Glutamatergic neuron (in vitro differentiated cells): ENCODE results near the gene SET. TPM values are rescaled to one million over a fixed set of nuclear protein-coding genes. Genes with fewer than 3 reads are reported as not detected.
A peak's percentile ranks its signal among the peaks of the same experiment; 100 is the strongest.

Source experiments
- DNase-seq: peaks from one replicate; pipeline ENCODE4 v3.0.0; 2022
- H3K27ac Mint-ChIP-seq: one replicate; pipeline ENCODE4 v1.8.0; 2020; ENCODE audit warnings: mild to moderate bottlenecking, mixed read lengths, inconsistent platforms; ENCODE audit not compliant: unreplicated experiment
- H3K27me3 Mint-ChIP-seq: one replicate; pipeline ENCODE4 v1.8.0; 2020; ENCODE audit warnings: mild to moderate bottlenecking, moderate library complexity, mixed read lengths, inconsistent platforms; ENCODE audit not compliant: unreplicated experiment
- H3K36me3 Mint-ChIP-seq: one replicate; pipeline ENCODE4 v1.8.0; 2020; ENCODE audit warnings: mild to moderate bottlenecking, mixed read lengths, inconsistent platforms; ENCODE audit not compliant: unreplicated experiment
- H3K4me1 Mint-ChIP-seq: one replicate; pipeline ENCODE4 v1.8.0; 2020; ENCODE audit warnings: mild to moderate bottlenecking, low read depth, mixed read lengths, inconsistent platforms; ENCODE audit not compliant: unreplicated experiment
- H3K4me3 Mint-ChIP-seq: one replicate; pipeline ENCODE4 v1.8.0; 2020; ENCODE audit warnings: mild to moderate bottlenecking, mixed read lengths, inconsistent platforms; ENCODE audit not compliant: unreplicated experiment
- H3K9me3 Mint-ChIP-seq: one replicate; pipeline ENCODE4 v1.8.0; 2020; ENCODE audit warnings: mild to moderate bottlenecking, moderate library complexity, mixed read lengths, inconsistent platforms; ENCODE audit not compliant: unreplicated experiment
- total RNA-seq: library from RNA; stranded (reverse); fragmentation: NEBNext Ultra II Directional; extraction: Animal tissue kit (Norgen Biotek cat#: 25700); gene quantifications from one replicate; pipeline ENCODE4 v1.2.1, GENCODE V29; 2021; ENCODE audit not compliant: unreplicated experiment
- TF ChIP-seq, protein P1 (sequence below): fragments of 200-600 bp; sonication (generic); IDR thresholded peaks from one replicate; pipeline ENCODE4 v1.5.0; 2021; ENCODE audit not compliant: partially characterized antibody, unreplicated experiment

Gene SET
- total RNA-seq, 1 donor from 2014 or later: 387 TPM

GRCh38 chr9:128722380-128723351, 33.6 kb downstream of the SET start:
- no peaks in the 10 kb centered on the region for H3K36me3 Mint-ChIP-seq
- H3K27me3 Mint-ChIP-seq: peaks cover 7% of the 10 kb centered on the region
- no peaks in the 10 kb centered on the region for H3K4me1 Mint-ChIP-seq
- H3K27ac Mint-ChIP-seq: no peak overlapping the region
- TF ChIP-seq, protein P1, sequence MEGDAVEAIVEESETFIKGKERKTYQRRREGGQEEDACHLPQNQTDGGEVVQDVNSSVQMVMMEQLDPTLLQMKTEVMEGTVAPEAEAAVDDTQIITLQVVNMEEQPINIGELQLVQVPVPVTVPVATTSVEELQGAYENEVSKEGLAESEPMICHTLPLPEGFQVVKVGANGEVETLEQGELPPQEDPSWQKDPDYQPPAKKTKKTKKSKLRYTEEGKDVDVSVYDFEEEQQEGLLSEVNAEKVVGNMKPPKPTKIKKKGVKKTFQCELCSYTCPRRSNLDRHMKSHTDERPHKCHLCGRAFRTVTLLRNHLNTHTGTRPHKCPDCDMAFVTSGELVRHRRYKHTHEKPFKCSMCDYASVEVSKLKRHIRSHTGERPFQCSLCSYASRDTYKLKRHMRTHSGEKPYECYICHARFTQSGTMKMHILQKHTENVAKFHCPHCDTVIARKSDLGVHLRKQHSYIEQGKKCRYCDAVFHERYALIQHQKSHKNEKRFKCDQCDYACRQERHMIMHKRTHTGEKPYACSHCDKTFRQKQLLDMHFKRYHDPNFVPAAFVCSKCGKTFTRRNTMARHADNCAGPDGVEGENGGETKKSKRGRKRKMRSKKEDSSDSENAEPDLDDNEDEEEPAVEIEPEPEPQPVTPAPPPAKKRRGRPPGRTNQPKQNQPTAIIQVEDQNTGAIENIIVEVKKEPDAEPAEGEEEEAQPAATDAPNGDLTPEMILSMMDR: no peak
- DNase-seq: no peak
- peak overlapping the region; percentile 30 for H3K4me3 Mint-ChIP-seq
- peaks cover 4% of the 10 kb centered on the region for H3K9me3 Mint-ChIP-seq

DNA sequence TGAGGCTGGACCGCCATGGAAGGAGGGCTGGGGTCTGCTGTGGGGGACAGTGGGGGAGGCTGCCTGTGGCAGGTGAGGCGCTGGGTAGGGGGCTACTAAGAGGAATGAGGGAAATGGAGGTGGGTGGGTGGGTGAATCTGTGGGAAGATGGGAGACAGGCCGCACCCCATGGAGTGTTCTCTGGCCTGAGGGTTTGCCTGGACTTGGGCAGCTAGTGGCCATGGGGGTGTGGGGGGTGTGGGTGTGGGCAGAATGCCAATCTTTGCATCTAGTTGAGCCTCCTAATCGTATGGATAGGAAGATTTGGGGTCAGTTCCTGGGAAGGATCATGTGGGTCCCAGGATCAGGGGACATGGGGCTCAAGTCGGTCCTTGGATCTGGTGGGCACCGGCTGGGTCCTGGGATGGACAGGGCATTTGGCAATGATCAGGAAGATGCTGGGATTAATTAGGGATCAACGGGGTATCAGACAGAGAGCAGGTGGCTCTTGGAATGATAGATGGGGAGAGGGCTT, 34.4 kb downstream of the SET start:
- H3K27me3 Mint-ChIP-seq: peaks cover 7% of the 10 kb centered on the region
- H3K4me3 Mint-ChIP-seq: peak overlapping the region; percentile 89
- no peaks in the 10 kb centered on the region for H3K4me1 Mint-ChIP-seq
- TF ChIP-seq, protein P1: no peak
- H3K36me3 Mint-ChIP-seq: no peaks in the 10 kb centered on the region
- H3K27ac Mint-ChIP-seq: peak overlapping the region; percentile 24
- no peak for DNase-seq
- peaks cover 4% of the 10 kb centered on the region for H3K9me3 Mint-ChIP-seq

DNA sequence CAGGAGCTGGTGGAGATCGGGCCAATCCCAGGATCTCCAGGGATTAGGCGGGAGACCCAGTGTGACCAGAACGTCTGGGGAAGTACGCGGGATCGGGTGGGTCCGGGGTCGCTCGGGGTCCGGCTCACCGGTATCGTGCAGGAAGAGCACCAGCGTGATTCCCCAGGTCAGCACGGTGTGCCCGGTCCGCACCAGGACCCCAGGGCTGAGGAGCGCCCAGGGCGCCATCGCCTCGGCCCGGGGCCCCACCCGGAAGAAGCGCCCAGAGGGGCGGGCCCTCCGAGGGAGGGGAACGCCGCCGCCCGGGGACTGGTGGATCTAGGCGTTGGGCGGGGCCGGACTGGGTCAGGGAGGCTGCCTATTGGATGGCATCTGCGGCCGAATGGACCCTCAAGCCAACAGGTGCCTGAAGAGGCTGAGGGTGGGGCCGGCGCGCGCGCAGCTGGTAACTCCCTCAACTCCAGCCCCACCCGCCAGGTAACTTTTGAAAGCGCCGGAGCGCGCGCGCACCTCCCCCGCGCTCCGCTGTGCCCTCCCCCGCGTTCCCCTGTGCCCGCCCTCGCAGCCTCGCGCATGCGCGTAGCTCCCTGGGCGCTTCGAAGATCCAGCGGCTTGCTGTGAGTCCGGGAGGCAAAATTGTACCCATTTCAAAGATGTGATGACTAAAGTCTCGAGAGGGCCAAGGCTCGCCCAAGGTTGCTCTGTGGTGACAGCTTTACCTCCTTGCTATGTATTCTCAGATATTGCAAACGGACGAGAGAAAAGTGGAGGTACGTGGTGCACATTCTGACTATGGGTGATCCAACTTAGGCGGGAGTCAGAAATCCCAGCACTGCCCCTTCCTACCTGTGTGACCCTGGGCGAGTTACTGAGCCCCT, 35.1 kb downstream of the SET start, which contains the start of gene ZDHHC12:
Gene ZDHHC12, minus strand, starts transcription at position 262 of the 878 bp plus-strand sequence. Its CDS starts 34 bp downstream, at position 228.
- Mint-ChIP-seq H3K4me1 (peaks cover under 1% of the 10 kb centered on the region), H3K9me3 (peaks cover 4% of the 10 kb centered on the region), H3K36me3 (no peaks in the 10 kb centered on the region), H3K27me3 (peaks cover 7% of the 10 kb centered on the region), H3K4me3 (peak within 1 kb of the TSS; percentile 89), H3K27ac (peak within 1 kb of the TSS; percentile 78)
- peak; percentile 88 for DNase-seq
- TF ChIP-seq, protein P1: no peak

- Mint-ChIP-seq H3K9me3 (peaks cover 4% of the 10 kb centered on the region), H3K27me3 (peaks cover 7% of the 10 kb centered on the region), H3K4me3 (peak overlapping the region; percentile 87), H3K4me1 (peaks cover 6% of the 10 kb centered on the region), H3K27ac (peak overlapping the region; percentile 78), H3K36me3 (no peaks in the 10 kb centered on the region)
- peak; percentile 73 for DNase-seq
- TF ChIP-seq, protein P1: no peak
These were observed 35.8 kb downstream of the SET start for GRCh38 chr9:128724744-128725211.
